ENCODE data around the gene CAND2. TPM values are rescaled to one million over a fixed set of nuclear protein-coding genes. Genes with fewer than 3 reads are reported as not detected.
"Not testable (repeated sequence)": the region's sequence is repeated elsewhere in the genome, so short reads cannot be mapped to it uniquely, and the experiment has no call there.

Gene CAND2
- total RNA-seq, 4 donors from 2014 or later: 9.7 to 18.0 (median 12.4) TPM

- DNase-seq: no peak
- no peaks in the 10 kb centered on the region for H3K4me1 ChIP-seq
- H3K4me3 ChIP-seq (replicated peaks in 1 of 3): no peak overlapping the region
- H3K27ac ChIP-seq: no peak overlapping the region
- H3K27me3 ChIP-seq: no peaks in the 10 kb centered on the region
- WGBS, 2 donors: 77 to 81% methylated on average over 6 of the region's 6 CpGs
- intact Hi-C loops (cut with DNase I): no loop called here
- H3K9me3 ChIP-seq: no peaks in the 10 kb centered on the region
- no peak for TF ChIP-seq CTCF (IDR thresholded peaks at IDR 0.05)
- no peak for TF ChIP-seq POLR2A (IDR thresholded peaks at IDR 0.05)
- no peaks in the 10 kb centered on the region for H3K36me3 ChIP-seq
Measured at GRCh38 chr3:12782172-12782815, 14.2 kb upstream of the CAND2 start.

- DNase-seq: no peak
- no peaks in the 10 kb centered on the region for H3K27me3 ChIP-seq
- intact Hi-C loops (cut with DNase I): no loop called here
- TF ChIP-seq CTCF (IDR thresholded peaks at IDR 0.05) (no peak), POLR2A (IDR thresholded peaks at IDR 0.05) (no peak)
- no peak overlapping the region for H3K27ac ChIP-seq
- WGBS, 2 donors: 55 to 61% methylated on average over 4 of the region's 4 CpGs
- no peaks in the 10 kb centered on the region for H3K9me3 ChIP-seq
- H3K4me3 ChIP-seq (replicated peaks in 1 of 3): no peak overlapping the region
- H3K36me3 ChIP-seq: no peaks in the 10 kb centered on the region
- H3K4me1 ChIP-seq: no peaks in the 10 kb centered on the region
Measured at GRCh38 chr3:12785096-12785495, 11.4 kb upstream of the CAND2 start.

- peak; percentile 55 to 72 for DNase-seq
- H3K9me3 ChIP-seq; H3K27me3 ChIP-seq; H3K27ac ChIP-seq; H3K4me3 ChIP-seq (replicated peaks in 1 of 3); H3K36me3 ChIP-seq; H3K4me1 ChIP-seq; intact Hi-C loops (cut with DNase I): not testable (repeated sequence)
- WGBS, 2 donors: 20 to 71% methylated on average over 7 to 9 of the region's 9 CpGs
- peak in 1 of 6 experiments; percentile 39 for TF ChIP-seq CTCF (IDR thresholded peaks at IDR 0.05)
Measured at GRCh38 chr3:12787346-12787745, 9.1 kb upstream of the CAND2 start.

- intact Hi-C loops (cut with DNase I); DNase-seq; H3K4me1 ChIP-seq; H3K9me3 ChIP-seq; H3K27ac ChIP-seq; H3K4me3 ChIP-seq (replicated peaks in 1 of 3); H3K27me3 ChIP-seq; H3K36me3 ChIP-seq: not testable (repeated sequence)
- 89% methylated on average over 20 of the region's 23 CpGs for WGBS, 2 donors
Measured at GRCh38 chr3:12787967-12788690, 8.4 kb upstream of the CAND2 start.

- Histone ChIP-seq H3K36me3 (no peaks in the 10 kb centered on the region), H3K4me3 (replicated peaks in 1 of 3) (no peak overlapping the region), H3K27me3 (no peaks in the 10 kb centered on the region), H3K4me1 (peaks cover 5% of the 10 kb centered on the region in 2 donors), H3K27ac (no peak overlapping the region), H3K9me3 (no peaks in the 10 kb centered on the region)
- no peak for DNase-seq
- TF ChIP-seq CTCF (IDR thresholded peaks at IDR 0.05): no peak
- no peak for TF ChIP-seq POLR2A (IDR thresholded peaks at IDR 0.05)
- intact Hi-C loops (cut with DNase I): no loop called here
- 88 to 91% methylated on average over 1 of the region's 1 CpG for WGBS, 2 donors
Measured at GRCh38 chr3:12791430-12791829, 5.0 kb upstream of the CAND2 start.

Data from thyroid gland (tissue), 4 donors.